Progenitor cell of endocrine pancreas (in vitro differentiated cells): Measurements from ENCODE around the gene LAMA3. TPM values are rescaled to one million over a fixed set of nuclear protein-coding genes. Genes with fewer than 3 reads are reported as not detected.

Experiments
- DNase-seq: peaks from one replicate; pipeline ENCODE4 v3.0.0; 2021; ENCODE audit warnings: low spot score; ENCODE audit not compliant: unreplicated experiment
- H3K27ac Mint-ChIP-seq: 2 replicates; pipeline ENCODE4 v1.8.0; 2021; ENCODE audit warnings: mild to moderate bottlenecking, moderate library complexity, mixed read lengths
- H3K27me3 Mint-ChIP-seq: 2 replicates; pipeline ENCODE4 v1.8.0; 2021; ENCODE audit warnings: mixed read lengths
- H3K36me3 Mint-ChIP-seq: 2 replicates; pipeline ENCODE4 v1.8.0; 2022; ENCODE audit warnings: mixed read lengths; ENCODE audit not compliant: insufficient read depth
- H3K4me1 Mint-ChIP-seq: 2 replicates; pipeline ENCODE4 v1.8.0; 2021; ENCODE audit warnings: low read depth, mixed read lengths
- H3K4me3 Mint-ChIP-seq: 2 replicates; pipeline ENCODE4 v1.8.0; 2021; ENCODE audit warnings: low read depth, mild to moderate bottlenecking, moderate library complexity, mixed read lengths
- H3K9me3 Mint-ChIP-seq: 2 replicates; pipeline ENCODE4 v1.8.0; 2021; ENCODE audit warnings: low read depth, mixed read lengths
- CTCF ChIP-seq: fragments of 200-600 bp; sonication (generic); IDR thresholded peaks from one replicate; pipeline ENCODE4 v1.5.0; 2021; ENCODE audit warnings: antibody characterized with exemption, mild to moderate bottlenecking; ENCODE audit not compliant: unreplicated experiment
- total RNA-seq: library from RNA; stranded (reverse); gene quantifications from 2 replicates; pipeline ENCODE4 v1.2.1, GENCODE V29; 2021

Gene LAMA3
- total RNA-seq, 1 donor from 2014 or later = 0.84 TPM

GRCh38 chr18:23934863-23935262 lies 245.6 kb downstream of the LAMA3 start:
- no peak for DNase-seq
- Mint-ChIP-seq H3K4me3 (no peak overlapping the region), H3K27ac (no peak overlapping the region), H3K4me1 (no peaks in the 10 kb centered on the region), H3K27me3 (peaks cover 5% of the 10 kb centered on the region), H3K9me3 (no peaks in the 10 kb centered on the region), H3K36me3 (no peaks in the 10 kb centered on the region)
- no peak for TF ChIP-seq CTCF

GRCh38 chr18:23935804-23936203 lies 246.6 kb downstream of the LAMA3 start:
- Mint-ChIP-seq H3K27ac (peak overlapping the region; percentile 49), H3K27me3 (peaks cover 5% of the 10 kb centered on the region), H3K4me3 (no peak overlapping the region), H3K9me3 (no peaks in the 10 kb centered on the region), H3K4me1 (no peaks in the 10 kb centered on the region), H3K36me3 (no peaks in the 10 kb centered on the region)
- no peak for DNase-seq
- TF ChIP-seq CTCF = no peak

GRCh38 chr18:23936381-23936958 lies 247.2 kb downstream of the LAMA3 start:
- Mint-ChIP-seq H3K27ac (no peak overlapping the region), H3K27me3 (peaks cover 5% of the 10 kb centered on the region), H3K9me3 (no peaks in the 10 kb centered on the region), H3K4me3 (no peak overlapping the region), H3K36me3 (no peaks in the 10 kb centered on the region), H3K4me1 (no peaks in the 10 kb centered on the region)
- DNase-seq = no peak
- TF ChIP-seq CTCF = no peak

- TF ChIP-seq CTCF = no peak
- Mint-ChIP-seq H3K4me3 (no peak overlapping the region), H3K4me1 (no peaks in the 10 kb centered on the region), H3K27me3 (peaks cover 11% of the 10 kb centered on the region), H3K27ac (no peak overlapping the region), H3K36me3 (no peaks in the 10 kb centered on the region), H3K9me3 (no peaks in the 10 kb centered on the region)
- no peak for DNase-seq
Measured at GRCh38 chr18:23938043-23938756, 248.9 kb downstream of the LAMA3 start.

GRCh38 chr18:23938901-23939341 lies 249.7 kb downstream of the LAMA3 start:
- Mint-ChIP-seq H3K36me3 (no peaks in the 10 kb centered on the region), H3K9me3 (no peaks in the 10 kb centered on the region), H3K27ac (no peak overlapping the region), H3K4me1 (no peaks in the 10 kb centered on the region), H3K27me3 (peaks cover 11% of the 10 kb centered on the region), H3K4me3 (no peak overlapping the region)
- no peak for TF ChIP-seq CTCF
- no peak for DNase-seq
